Measurements from ENCODE around the gene POLR2E. TPM values are rescaled to one million over a fixed set of nuclear protein-coding genes. Genes with fewer than 3 reads are reported as not detected.

Gene POLR2E
- total and polyA plus RNA-seq, 2 of the 13 experiments (the other 11 are each of a cell fraction or from before 2014, with no cell fraction given), result 140 to 272 TPM

DNA sequence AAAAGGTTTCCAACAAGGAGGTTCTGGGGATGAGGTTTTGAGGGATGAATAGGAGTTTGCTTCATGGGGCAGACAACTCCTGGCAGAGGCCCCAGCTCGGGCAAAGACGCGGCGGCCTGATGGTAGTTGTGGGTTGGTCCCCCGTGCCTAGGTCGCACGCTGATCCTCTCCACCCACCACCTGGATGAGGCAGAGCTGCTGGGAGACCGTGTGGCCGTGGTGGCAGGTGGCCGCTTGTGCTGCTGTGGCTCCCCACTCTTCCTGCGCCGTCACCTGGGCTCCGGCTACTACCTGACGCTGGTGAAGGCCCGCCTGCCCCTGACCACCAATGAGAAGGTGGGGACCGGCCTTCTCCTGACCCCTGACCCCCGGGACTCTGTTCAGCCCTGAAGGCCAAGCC lies 43.4 kb downstream of the POLR2E start (continued):
- TF ChIP-seq, protein P1, sequence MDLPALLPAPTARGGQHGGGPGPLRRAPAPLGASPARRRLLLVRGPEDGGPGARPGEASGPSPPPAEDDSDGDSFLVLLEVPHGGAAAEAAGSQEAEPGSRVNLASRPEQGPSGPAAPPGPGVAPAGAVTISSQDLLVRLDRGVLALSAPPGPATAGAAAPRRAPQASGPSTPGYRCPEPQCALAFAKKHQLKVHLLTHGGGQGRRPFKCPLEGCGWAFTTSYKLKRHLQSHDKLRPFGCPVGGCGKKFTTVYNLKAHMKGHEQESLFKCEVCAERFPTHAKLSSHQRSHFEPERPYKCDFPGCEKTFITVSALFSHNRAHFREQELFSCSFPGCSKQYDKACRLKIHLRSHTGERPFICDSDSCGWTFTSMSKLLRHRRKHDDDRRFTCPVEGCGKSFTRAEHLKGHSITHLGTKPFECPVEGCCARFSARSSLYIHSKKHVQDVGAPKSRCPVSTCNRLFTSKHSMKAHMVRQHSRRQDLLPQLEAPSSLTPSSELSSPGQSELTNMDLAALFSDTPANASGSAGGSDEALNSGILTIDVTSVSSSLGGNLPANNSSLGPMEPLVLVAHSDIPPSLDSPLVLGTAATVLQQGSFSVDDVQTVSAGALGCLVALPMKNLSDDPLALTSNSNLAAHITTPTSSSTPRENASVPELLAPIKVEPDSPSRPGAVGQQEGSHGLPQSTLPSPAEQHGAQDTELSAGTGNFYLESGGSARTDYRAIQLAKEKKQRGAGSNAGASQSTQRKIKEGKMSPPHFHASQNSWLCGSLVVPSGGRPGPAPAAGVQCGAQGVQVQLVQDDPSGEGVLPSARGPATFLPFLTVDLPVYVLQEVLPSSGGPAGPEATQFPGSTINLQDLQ (CRISPR knock-in tag; IDR thresholded peaks at IDR 0.05), result peak; percentile 65; the same call in 1 of the 2 replicates
- TF ChIP-seq UBTF (CRISPR knock-in tag; IDR thresholded peaks at IDR 0.05) (no peak), NR2C2 (CRISPR knock-in tag; IDR thresholded peaks at IDR 0.05; ENCODE audit: borderline replicate concordance) (peak; percentile 25; the same call in 1 of the 2 replicates), ZNF263 (CRISPR knock-in tag; IDR thresholded peaks at IDR 0.05) (peak; percentile 64; the same call in 1 of the 2 replicates), MEIS1 (CRISPR knock-in tag; IDR thresholded peaks at IDR 0.05; ENCODE audit: borderline replicate concordance) (0 out of 2 replicates have a peak, but pooled peaks have one; percentile 12), SMC3 (IDR thresholded peaks at IDR 0.05; ENCODE audit: low read length) (no peak), ZNF180 (CRISPR knock-in tag; IDR thresholded peaks at IDR 0.05; ENCODE audit: borderline replicate concordance, low read depth) (no peak), KDM5B (CRISPR knock-in tag; IDR thresholded peaks at IDR 0.05; ENCODE audit: borderline replicate concordance) (0 out of 2 replicates have a peak, but pooled peaks have one; percentile 1), NFIB (CRISPR knock-in tag; IDR thresholded peaks at IDR 0.05; ENCODE audit: borderline replicate concordance) (no peak), ZNF737 (CRISPR knock-in tag; IDR thresholded peaks at IDR 0.05; ENCODE audit: borderline replicate concordance) (0 out of 2 replicates have a peak, but pooled peaks have one; percentile 36), NR2F6 (IDR thresholded peaks at IDR 0.05) (no peak; the same call in none of the 2 replicates), NR2F6 (CRISPR knock-in tag; IDR thresholded peaks at IDR 0.05) (peak; percentile 46), ZNF883 (CRISPR knock-in tag; IDR thresholded peaks at IDR 0.05; ENCODE audit: not compliant biosample characterization) (peak; percentile 12), ARHGAP35 (CRISPR knock-in tag; IDR thresholded peaks at IDR 0.05; ENCODE audit: borderline replicate concordance) (0 out of 2 replicates have a peak, but pooled peaks have one; percentile 40), RBFOX2 (IDR thresholded peaks at IDR 0.05; ENCODE audit: low read depth, low read length) (peak; percentile 23; the same call in 1 of the 2 replicates)
- TF ChIP-seq, protein P2, sequence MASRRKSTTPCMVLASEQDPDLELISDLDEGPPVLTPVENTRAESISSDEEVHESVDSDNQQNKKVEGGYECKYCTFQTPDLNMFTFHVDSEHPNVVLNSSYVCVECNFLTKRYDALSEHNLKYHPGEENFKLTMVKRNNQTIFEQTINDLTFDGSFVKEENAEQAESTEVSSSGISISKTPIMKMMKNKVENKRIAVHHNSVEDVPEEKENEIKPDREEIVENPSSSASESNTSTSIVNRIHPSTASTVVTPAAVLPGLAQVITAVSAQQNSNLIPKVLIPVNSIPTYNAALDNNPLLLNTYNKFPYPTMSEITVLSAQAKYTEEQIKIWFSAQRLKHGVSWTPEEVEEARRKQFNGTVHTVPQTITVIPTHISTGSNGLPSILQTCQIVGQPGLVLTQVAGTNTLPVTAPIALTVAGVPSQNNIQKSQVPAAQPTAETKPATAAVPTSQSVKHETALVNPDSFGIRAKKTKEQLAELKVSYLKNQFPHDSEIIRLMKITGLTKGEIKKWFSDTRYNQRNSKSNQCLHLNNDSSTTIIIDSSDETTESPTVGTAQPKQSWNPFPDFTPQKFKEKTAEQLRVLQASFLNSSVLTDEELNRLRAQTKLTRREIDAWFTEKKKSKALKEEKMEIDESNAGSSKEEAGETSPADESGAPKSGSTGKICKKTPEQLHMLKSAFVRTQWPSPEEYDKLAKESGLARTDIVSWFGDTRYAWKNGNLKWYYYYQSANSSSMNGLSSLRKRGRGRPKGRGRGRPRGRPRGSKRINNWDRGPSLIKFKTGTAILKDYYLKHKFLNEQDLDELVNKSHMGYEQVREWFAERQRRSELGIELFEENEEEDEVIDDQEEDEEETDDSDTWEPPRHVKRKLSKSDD (CRISPR knock-in tag; IDR thresholded peaks at IDR 0.05; ENCODE audit: low read depth), result no peak
- TF ChIP-seq, protein P3, sequence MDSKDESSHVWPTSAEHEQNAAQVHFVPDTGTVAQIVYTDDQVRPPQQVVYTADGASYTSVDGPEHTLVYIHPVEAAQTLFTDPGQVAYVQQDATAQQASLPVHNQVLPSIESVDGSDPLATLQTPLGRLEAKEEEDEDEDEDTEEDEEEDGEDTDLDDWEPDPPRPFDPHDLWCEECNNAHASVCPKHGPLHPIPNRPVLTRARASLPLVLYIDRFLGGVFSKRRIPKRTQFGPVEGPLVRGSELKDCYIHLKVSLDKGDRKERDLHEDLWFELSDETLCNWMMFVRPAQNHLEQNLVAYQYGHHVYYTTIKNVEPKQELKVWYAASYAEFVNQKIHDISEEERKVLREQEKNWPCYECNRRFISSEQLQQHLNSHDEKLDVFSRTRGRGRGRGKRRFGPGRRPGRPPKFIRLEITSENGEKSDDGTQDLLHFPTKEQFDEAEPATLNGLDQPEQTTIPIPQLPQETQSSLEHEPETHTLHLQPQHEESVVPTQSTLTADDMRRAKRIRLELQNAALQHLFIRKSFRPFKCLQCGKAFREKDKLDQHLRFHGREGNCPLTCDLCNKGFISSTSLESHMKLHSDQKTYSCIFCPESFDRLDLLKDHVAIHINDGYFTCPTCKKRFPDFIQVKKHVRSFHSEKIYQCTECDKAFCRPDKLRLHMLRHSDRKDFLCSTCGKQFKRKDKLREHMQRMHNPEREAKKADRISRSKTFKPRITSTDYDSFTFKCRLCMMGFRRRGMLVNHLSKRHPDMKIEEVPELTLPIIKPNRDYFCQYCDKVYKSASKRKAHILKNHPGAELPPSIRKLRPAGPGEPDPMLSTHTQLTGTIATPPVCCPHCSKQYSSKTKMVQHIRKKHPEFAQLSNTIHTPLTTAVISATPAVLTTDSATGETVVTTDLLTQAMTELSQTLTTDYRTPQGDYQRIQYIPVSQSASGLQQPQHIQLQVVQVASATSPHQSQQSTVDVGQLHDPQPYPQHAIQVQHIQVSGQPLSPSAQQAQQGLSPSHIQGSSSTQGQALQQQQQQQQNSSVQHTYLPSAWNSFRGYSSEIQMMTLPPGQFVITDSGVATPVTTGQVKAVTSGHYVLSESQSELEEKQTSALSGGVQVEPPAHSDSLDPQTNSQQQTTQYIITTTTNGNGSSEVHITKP (CRISPR knock-in tag; IDR thresholded peaks at IDR 0.05; ENCODE audit: low read depth), result 0 out of 2 replicates have a peak, but pooled peaks have one; percentile 2
